Stromal cell of bone marrow (primary cell): Measurements from ENCODE around the gene PODN.

Experiments used
- DNase-seq: peaks from one replicate; pipeline ENCODE4 v3.0.0-alpha.2; 2012; ENCODE audit warnings: low read depth

Gene PODN

GRCh38 chr1:53090227-53091147 lies 28.5 kb downstream of the PODN start:
- DNase-seq: no peak

GRCh38 chr1:53091841-53092645 lies 30.0 kb downstream of the PODN start:
- DNase-seq: no peak

- DNase-seq: no peak
Observed at GRCh38 chr1:53092659-53093450, 30.8 kb downstream of the PODN start.

- no peak for DNase-seq
Observed at GRCh38 chr1:53093451-53093754, 31.4 kb downstream of the PODN start.

- no peak for DNase-seq
Observed at GRCh38 chr1:53093778-53094532, 31.9 kb downstream of the PODN start.

- DNase-seq: no peak
Observed at GRCh38 chr1:53094533-53094919, 32.5 kb downstream of the PODN start.

GRCh38 chr1:53104289-53104913 lies 42.4 kb downstream of the PODN start:
- no peak for DNase-seq

GRCh38 chr1:53107090-53107489 lies 45.1 kb downstream of the PODN start:
- DNase-seq: no peak

- peak; percentile 31 for DNase-seq
Observed at GRCh38 chr1:53107570-53108322, 45.7 kb downstream of the PODN start.

- DNase-seq: peak; percentile 29
Observed at GRCh38 chr1:53108646-53109580, 46.9 kb downstream of the PODN start.

GRCh38 chr1:53110370-53111072 lies 48.5 kb downstream of the PODN start:
- DNase-seq: peak; percentile 86

- DNase-seq: no peak
Observed at GRCh38 chr1:53111073-53111556, 49.1 kb downstream of the PODN start.

- no peak for DNase-seq
Observed at GRCh38 chr1:53111693-53112092, 49.7 kb downstream of the PODN start.

- peak; percentile 44 for DNase-seq
Observed at GRCh38 chr1:53112271-53112774, 50.3 kb downstream of the PODN start.

- no peak for DNase-seq
Observed at GRCh38 chr1:53112861-53113260, 50.8 kb downstream of the PODN start.

GRCh38 chr1:53114090-53114489 lies 52.1 kb downstream of the PODN start:
- DNase-seq: no peak

GRCh38 chr1:53114581-53115400 lies 52.8 kb downstream of the PODN start:
- no peak for DNase-seq
